RWPE2 (cell line): ENCODE results near the gene ABCA1.

Source experiments
- ATAC-seq: fragments of 200-7000 bp; cut with Tn5 transposase; 3 replicates; pipeline ENCODE4 v1.9.1; 2021; ENCODE audit warnings: low read depth
- DNase-seq: peaks from one replicate; pipeline ENCODE4 v3.0.0-alpha.2; 2020; ENCODE audit warnings: low spot score
- H3K27ac ChIP-seq: fragments of 450-650 bp; 2 replicates; pipeline ENCODE4 v1.5.1; 2017; ENCODE audit warnings: mild to moderate bottlenecking; ENCODE audit not compliant: poor library complexity, severe bottlenecking
- H3K27me3 ChIP-seq: fragments of 250-450 bp; sonication (Bioruptor Pico); 2 replicates; pipeline ENCODE4 v1.5.1; 2021; ENCODE audit warnings: mild to moderate bottlenecking, moderate library complexity; ENCODE audit not compliant: insufficient read depth, poor library complexity, severe bottlenecking
- H3K36me3 ChIP-seq: fragments of 250-450 bp; sonication (Bioruptor Pico); 2 replicates; pipeline ENCODE4 v1.5.1; 2020; ENCODE audit warnings: low read depth, mild to moderate bottlenecking, moderate library complexity
- H3K4me1 ChIP-seq: fragments of 250-450 bp; sonication (Bioruptor Pico); 2 replicates; pipeline ENCODE4 v1.5.1; 2021; ENCODE audit warnings: mild to moderate bottlenecking, moderate library complexity; ENCODE audit not compliant: insufficient read depth, poor library complexity, severe bottlenecking
- H3K4me3 ChIP-seq: fragments of 250-450 bp; sonication (Bioruptor Pico); 2 replicates; pipeline ENCODE4 v1.5.1; 2021; ENCODE audit warnings: mild to moderate bottlenecking, moderate library complexity; ENCODE audit not compliant: severe bottlenecking
- H3K9me3 ChIP-seq: fragments of 250-450 bp; sonication (Bioruptor Pico); 2 replicates; pipeline ENCODE4 v1.5.1; 2021; ENCODE audit warnings: mild to moderate bottlenecking, moderate library complexity; ENCODE audit not compliant: severe bottlenecking
- TF ChIP-seq, protein P1 (sequence below): fragments of 450-650 bp; IDR thresholded peaks from one replicate; pipeline ENCODE4 v1.5.1; 2017; ENCODE audit warnings: mild to moderate bottlenecking, moderate library complexity; ENCODE audit not compliant: poor library complexity, severe bottlenecking

The ABCA1 gene

DNA sequence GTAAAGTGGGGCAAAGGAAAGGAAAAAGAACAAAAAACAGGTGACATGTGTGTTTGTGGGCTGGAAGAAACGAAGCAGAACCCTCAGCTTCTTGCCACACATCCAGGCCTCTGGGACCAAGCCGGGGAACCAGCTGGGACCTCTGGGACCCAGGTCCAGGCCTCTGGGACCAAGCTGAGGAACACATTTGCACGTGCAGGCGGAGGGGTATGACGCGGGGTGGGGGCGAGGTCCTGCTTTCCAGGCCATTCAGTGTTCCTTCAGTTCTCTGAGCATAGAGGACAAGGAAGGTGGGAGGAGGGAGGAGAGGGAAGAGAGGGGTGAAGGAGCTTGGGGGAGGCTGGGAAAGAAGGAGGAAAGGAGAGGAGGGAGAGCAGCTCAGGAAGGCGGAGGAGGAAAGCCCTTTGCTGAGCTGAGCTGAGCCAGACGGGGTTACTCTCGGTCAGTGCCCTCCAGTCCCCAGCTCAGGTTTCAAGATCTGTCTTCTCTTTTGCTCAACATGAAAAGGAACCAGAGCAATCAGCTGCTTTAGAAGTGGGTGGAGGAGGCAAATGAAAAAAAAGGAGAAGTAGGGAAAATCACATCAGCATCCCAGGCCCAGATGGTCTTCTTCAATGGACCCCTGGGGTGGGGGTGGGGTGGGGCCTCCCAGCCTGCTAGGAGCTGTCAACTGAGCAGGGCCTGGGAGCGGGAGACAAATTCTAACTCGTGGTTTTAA, 59.1 kb downstream of the ABCA1 start:
- H3K27ac ChIP-seq, result peak overlapping the region; percentile 98
- DNase-seq (no peak), ATAC-seq (peak; percentile 80)
- H3K27me3 ChIP-seq, result no peaks in the 10 kb centered on the region
- no peak overlapping the region for H3K4me3 ChIP-seq
- TF ChIP-seq, protein P1, sequence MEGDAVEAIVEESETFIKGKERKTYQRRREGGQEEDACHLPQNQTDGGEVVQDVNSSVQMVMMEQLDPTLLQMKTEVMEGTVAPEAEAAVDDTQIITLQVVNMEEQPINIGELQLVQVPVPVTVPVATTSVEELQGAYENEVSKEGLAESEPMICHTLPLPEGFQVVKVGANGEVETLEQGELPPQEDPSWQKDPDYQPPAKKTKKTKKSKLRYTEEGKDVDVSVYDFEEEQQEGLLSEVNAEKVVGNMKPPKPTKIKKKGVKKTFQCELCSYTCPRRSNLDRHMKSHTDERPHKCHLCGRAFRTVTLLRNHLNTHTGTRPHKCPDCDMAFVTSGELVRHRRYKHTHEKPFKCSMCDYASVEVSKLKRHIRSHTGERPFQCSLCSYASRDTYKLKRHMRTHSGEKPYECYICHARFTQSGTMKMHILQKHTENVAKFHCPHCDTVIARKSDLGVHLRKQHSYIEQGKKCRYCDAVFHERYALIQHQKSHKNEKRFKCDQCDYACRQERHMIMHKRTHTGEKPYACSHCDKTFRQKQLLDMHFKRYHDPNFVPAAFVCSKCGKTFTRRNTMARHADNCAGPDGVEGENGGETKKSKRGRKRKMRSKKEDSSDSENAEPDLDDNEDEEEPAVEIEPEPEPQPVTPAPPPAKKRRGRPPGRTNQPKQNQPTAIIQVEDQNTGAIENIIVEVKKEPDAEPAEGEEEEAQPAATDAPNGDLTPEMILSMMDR, result no peak
- no peaks in the 10 kb centered on the region for H3K36me3 ChIP-seq
- peaks cover 53% of the 10 kb centered on the region for H3K4me1 ChIP-seq
- H3K9me3 ChIP-seq, result no peaks in the 10 kb centered on the region

DNA sequence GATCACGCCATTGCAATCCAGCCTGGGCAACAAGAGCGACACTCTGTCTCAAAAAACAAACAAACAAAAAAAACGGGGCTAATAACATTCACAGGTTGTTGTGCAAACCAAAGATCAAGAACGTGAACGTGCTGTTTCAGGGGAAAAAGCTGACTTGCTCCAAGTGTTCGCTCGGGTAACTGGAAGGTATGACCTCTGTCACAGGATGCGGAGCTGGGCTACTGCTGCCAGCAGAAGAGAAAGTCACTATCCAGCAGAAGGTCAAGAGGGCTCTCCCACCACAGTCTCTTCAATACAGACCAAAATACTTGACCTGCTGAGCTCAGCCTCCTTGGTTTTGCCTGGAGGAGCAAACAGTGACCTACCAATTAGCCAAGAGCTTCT, 59.7 kb downstream of the ABCA1 start:
- H3K27me3 ChIP-seq, result no peaks in the 10 kb centered on the region
- H3K9me3 ChIP-seq, result no peaks in the 10 kb centered on the region
- no peak overlapping the region for H3K4me3 ChIP-seq
- H3K27ac ChIP-seq, result peak overlapping the region; percentile 98
- TF ChIP-seq, protein P1, result no peak
- no peak for ATAC-seq
- peaks cover 52% of the 10 kb centered on the region for H3K4me1 ChIP-seq
- H3K36me3 ChIP-seq, result no peaks in the 10 kb centered on the region
- DNase-seq, result no peak

DNA sequence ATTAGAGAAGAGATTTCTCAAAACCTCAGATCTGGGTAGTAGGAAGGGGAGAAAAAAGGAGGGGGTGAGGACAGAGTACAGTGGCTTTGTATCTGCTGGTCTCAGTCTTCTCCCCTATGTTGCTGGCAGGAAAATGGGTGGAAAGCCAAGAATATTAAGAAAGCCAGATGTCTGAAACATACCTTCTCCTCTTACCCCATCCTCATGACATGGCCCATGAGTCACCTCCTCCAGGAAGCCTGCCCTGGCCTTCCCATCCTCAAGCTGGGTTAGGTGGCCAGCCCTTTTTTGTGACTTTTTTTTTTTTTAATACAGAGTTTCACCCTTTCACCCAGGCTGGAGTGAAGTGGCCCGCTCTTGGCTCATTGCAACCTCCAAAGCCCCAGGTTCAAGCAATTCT, 61.8 kb downstream of the ABCA1 start:
- Histone ChIP-seq H3K36me3 (no peaks in the 10 kb centered on the region), H3K27me3 (no peaks in the 10 kb centered on the region), H3K9me3 (no peaks in the 10 kb centered on the region), H3K27ac (no peak overlapping the region), H3K4me1 (peaks cover 38% of the 10 kb centered on the region), H3K4me3 (no peak overlapping the region)
- TF ChIP-seq, protein P1, result no peak
- no peak for ATAC-seq
- DNase-seq, result no peak

DNA sequence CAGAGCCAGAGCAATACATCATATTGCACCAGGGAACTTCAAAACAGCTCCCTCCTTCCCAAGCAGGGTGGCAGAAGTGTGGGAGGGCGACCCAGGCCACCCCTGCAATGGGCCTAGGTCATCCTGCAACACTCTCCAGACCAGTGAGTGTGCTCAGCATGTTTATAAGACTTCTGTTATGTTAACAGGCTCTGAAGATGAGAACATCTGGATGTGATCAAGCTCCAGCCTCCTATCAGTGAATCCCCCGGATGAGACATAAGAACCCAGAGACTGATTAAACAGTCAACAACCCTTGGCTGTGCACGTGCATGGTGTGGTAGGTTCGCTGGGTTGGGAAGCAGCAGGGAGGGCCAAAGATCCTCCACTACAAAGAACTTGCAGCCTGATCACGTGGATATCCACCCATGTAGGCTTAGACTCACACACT, 63.3 kb downstream of the ABCA1 start:
- no peak for ATAC-seq
- Histone ChIP-seq H3K27me3 (no peaks in the 10 kb centered on the region), H3K4me3 (no peak overlapping the region), H3K9me3 (no peaks in the 10 kb centered on the region), H3K36me3 (no peaks in the 10 kb centered on the region), H3K27ac (no peak overlapping the region), H3K4me1 (peaks cover 23% of the 10 kb centered on the region)
- no peak for DNase-seq
- TF ChIP-seq, protein P1, result no peak

DNA sequence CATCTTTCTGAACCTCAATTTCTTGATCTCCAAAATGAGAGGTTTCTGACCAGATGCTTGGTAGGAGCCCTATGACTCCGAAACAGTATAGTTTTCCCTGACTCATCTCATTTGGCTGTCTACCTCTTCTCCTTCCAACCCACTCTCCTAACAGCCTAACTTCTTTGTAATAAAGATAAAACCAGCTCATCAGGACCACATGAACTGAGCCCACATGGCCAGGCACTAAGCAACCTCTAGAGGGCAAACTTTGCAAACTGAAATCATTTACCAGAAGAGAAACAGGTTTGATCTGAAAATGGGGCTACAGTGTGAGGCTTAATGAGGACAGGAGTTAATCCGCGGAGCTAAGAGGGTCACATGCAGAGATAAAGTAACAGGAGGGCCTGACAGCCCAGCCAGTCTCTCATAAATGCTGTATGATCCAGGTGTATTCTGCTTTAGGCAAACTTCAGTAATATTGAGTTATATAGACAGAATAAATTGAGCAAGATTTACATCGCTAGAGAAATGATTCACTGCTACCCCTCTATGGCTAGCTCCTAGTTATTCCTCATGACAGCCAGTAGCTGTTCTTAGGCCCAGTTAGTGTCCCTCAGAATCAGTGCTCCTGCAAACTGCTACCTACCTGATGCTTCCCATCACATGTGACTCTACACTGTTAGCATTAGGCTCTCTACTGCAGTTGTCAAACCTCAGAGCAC, 64.6 kb downstream of the ABCA1 start:
- Histone ChIP-seq H3K27me3 (no peaks in the 10 kb centered on the region), H3K9me3 (no peaks in the 10 kb centered on the region), H3K4me1 (peaks cover 9% of the 10 kb centered on the region), H3K36me3 (no peaks in the 10 kb centered on the region), H3K27ac (peak overlapping the region; percentile 3), H3K4me3 (no peak overlapping the region)
- TF ChIP-seq, protein P1, result peak; percentile 92
- peak; percentile 92 for ATAC-seq
- no peak for DNase-seq
